ENCODE results near the gene KCNG1. TPM values are rescaled to one million over a fixed set of nuclear protein-coding genes. Genes with fewer than 3 reads are reported as not detected.

The KCNG1 gene
- total and polyA plus RNA-seq, 4 donors: 0.10 to 0.39 TPM; not detected in 2

DNA sequence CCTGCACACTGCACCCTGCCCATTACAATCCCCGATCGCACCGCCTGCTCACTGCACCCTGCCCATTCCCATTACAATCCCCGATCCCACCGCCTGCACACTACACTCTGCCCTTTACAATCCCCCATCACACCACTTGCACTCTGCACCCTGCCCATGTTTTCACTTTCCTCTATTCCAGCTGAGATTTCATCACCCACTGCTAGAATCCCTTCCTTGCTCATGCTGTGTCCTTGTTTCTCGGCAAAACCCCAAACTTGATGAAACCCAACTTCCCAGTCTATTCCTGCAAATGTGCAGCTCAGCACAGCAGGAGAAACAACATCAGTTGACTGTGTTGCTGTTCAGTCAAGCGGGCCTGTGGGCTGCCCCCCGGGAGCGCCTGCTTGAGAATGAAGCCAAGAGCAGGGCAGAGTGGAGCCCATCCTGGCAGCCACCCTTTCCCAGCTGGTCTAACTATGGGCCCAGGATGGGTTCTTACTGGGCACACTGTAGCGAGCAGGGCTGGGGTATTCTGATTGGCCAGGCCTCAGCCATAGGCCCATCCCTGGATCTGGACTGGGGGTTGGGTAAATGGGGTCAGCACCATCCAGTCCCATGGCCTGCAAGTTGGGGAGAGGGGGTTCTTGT lies 47.1 kb downstream of the KCNG1 start:
- intact Hi-C loops (cut with DNase I): no loop called here
- H3K36me3 ChIP-seq (ENCODE audit: control insufficient read depth in 1 of 2, insufficient read depth in 2 of 2, low read length in 1 of 2): no peaks in the 10 kb centered on the region
- ATAC-seq (ENCODE audit: low FRiP score) (no peak), DNase-seq (peak in 1 of 2 donors; percentile 35)
- 81 to 84% methylated on average over 10 of the region's 10 CpGs for WGBS, 2 donors
- no peaks in the 10 kb centered on the region for H3K27me3 ChIP-seq (ENCODE audit: control insufficient read depth in 1 of 2, insufficient read depth in 2 of 2, low read length in 1 of 2)
- H3K9me3 ChIP-seq (ENCODE audit: control insufficient read depth, low read length): peaks cover 2% of the 10 kb centered on the region
- H3K4me3 ChIP-seq (ENCODE audit: low read length in 2 of 2): no peak overlapping the region
- H3K27ac ChIP-seq (ENCODE audit: low read depth in 1 of 2, low read length in 2 of 2): no peak overlapping the region
- H3K4me1 ChIP-seq (ENCODE audit: control insufficient read depth in 1 of 2, insufficient read depth in 2 of 2, low read length in 2 of 2): no peaks in the 10 kb centered on the region

DNA sequence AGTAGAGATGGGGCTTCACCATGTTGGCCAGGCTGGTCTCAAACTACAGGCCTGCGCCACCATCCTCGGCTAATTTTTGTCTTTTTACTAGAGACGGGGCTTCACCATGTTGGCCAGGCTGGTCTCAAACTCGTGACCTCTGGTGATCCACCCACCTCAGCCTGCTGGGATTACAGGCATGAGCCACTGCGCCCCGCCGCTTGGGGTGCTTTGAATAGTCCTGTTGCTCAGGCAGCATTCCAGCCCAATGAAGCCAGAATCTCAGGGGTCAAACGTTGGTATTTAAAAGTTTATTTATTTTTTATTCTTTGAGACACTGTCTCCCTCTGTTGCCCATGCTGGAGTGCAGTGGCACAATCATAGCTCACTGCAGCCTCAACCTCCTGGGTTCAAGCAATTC lies 53.0 kb downstream of the KCNG1 start:
- H3K4me1 ChIP-seq (ENCODE audit: control insufficient read depth in 1 of 2, insufficient read depth in 2 of 2, low read length in 2 of 2): no peaks in the 10 kb centered on the region
- H3K36me3 ChIP-seq (ENCODE audit: control insufficient read depth in 1 of 2, insufficient read depth in 2 of 2, low read length in 1 of 2): no peaks in the 10 kb centered on the region
- H3K9me3 ChIP-seq (ENCODE audit: control insufficient read depth, low read length): peaks cover 2% of the 10 kb centered on the region
- H3K27ac ChIP-seq (ENCODE audit: low read depth in 1 of 2, low read length in 2 of 2): no peak overlapping the region
- H3K4me3 ChIP-seq (ENCODE audit: low read length in 2 of 2): no peak overlapping the region
- ATAC-seq (ENCODE audit: low FRiP score) (no peak), DNase-seq (no peak)
- intact Hi-C loops (cut with DNase I): no loop called here
- H3K27me3 ChIP-seq (ENCODE audit: control insufficient read depth in 1 of 2, insufficient read depth in 2 of 2, low read length in 1 of 2): no peaks in the 10 kb centered on the region
- 55 to 58% methylated on average over 8 of the region's 8 CpGs for WGBS, 2 donors

DNA sequence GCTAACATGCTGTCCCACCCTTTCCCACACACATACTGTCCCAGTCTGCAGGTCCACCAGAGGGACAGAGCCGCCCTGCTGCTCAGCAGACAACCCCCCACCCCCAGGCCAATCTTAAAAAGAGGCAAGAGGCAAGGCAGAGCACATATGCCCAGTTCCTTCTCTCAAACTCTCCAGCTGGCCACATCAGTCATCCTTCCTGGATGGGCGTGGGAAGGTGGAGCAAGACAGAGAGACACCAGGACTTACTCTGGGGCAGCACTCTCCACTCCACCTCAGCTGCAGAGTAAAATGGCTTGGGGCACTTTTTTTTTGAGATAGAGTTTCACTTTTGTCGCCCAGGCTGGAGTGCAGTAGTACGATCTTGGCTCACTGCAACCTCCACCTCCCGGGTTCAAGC lies 53.5 kb downstream of the KCNG1 start:
- no peak for DNase-seq
- Histone ChIP-seq H3K36me3 (ENCODE audit: control insufficient read depth in 1 of 2, insufficient read depth in 2 of 2, low read length in 1 of 2) (no peaks in the 10 kb centered on the region), H3K4me3 (ENCODE audit: low read length in 2 of 2) (no peak overlapping the region), H3K27ac (ENCODE audit: low read depth in 1 of 2, low read length in 2 of 2) (no peak overlapping the region), H3K4me1 (ENCODE audit: control insufficient read depth in 1 of 2, insufficient read depth in 2 of 2, low read length in 2 of 2) (no peaks in the 10 kb centered on the region), H3K9me3 (ENCODE audit: control insufficient read depth, low read length) (peaks cover 2% of the 10 kb centered on the region), H3K27me3 (ENCODE audit: control insufficient read depth in 1 of 2, insufficient read depth in 2 of 2, low read length in 1 of 2) (no peaks in the 10 kb centered on the region)
- no peak for ATAC-seq (ENCODE audit: low FRiP score)
- intact Hi-C loops (cut with DNase I): no loop called here
- 81 to 86% methylated on average over 5 of the region's 5 CpGs for WGBS, 2 donors

DNA sequence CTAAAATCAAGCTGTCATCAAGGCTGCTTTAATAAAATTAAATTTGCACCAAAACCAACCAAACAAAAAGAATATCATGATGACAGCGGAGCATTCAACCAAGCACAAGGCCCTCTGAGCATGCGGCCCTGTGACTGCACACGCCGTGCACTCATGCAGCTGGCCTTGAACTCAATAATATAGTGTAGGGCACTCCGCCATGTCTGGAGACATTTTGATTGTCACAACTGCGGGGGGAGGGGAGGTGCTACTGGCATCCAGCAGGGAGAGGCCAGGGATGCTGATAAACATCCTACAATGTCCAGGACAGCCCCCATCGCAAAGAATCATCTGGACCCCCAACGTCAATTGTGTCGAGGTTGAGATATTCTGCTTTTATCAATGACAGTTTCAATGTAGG lies 54.6 kb downstream of the KCNG1 start:
- no peak for ATAC-seq (ENCODE audit: low FRiP score)
- H3K9me3 ChIP-seq (ENCODE audit: control insufficient read depth, low read length): no peaks in the 10 kb centered on the region
- H3K4me3 ChIP-seq (ENCODE audit: low read length in 2 of 2): no peak overlapping the region
- no peaks in the 10 kb centered on the region for H3K36me3 ChIP-seq (ENCODE audit: control insufficient read depth in 1 of 2, insufficient read depth in 2 of 2, low read length in 1 of 2)
- no peaks in the 10 kb centered on the region for H3K4me1 ChIP-seq (ENCODE audit: control insufficient read depth in 1 of 2, insufficient read depth in 2 of 2, low read length in 2 of 2)
- 63 to 71% methylated on average over 9 of the region's 9 CpGs for whole genome bisulfite sequencing, 2 donors
- no peak overlapping the region for H3K27ac ChIP-seq (ENCODE audit: low read depth in 1 of 2, low read length in 2 of 2)
- no peaks in the 10 kb centered on the region for H3K27me3 ChIP-seq (ENCODE audit: control insufficient read depth in 1 of 2, insufficient read depth in 2 of 2, low read length in 1 of 2)
- intact Hi-C loops (cut with DNase I): no loop called here
- DNase-seq: no peak

DNA sequence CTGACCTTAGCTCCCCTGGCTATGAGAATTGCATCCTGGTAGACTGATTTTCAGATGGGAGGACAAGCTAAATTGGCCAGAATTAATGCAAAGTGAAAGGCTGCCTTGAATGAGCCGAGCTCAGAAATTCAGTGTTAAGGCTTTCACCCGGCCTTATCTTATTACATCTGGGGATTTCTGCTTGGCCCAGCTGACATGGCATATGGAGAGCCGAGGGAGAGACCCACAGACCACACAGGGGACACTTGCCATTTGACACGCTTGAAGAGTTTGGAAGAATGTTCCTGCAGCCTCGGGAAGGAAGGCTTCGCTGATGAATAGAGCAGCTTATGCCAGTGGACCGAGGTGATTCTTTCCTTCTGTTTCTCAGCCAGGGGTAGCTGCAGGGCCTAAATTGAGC lies 55.3 kb downstream of the KCNG1 start:
- Histone ChIP-seq H3K27me3 (ENCODE audit: control insufficient read depth in 1 of 2, insufficient read depth in 2 of 2, low read length in 1 of 2) (no peaks in the 10 kb centered on the region), H3K36me3 (ENCODE audit: control insufficient read depth in 1 of 2, insufficient read depth in 2 of 2, low read length in 1 of 2) (no peaks in the 10 kb centered on the region), H3K4me1 (ENCODE audit: control insufficient read depth in 1 of 2, insufficient read depth in 2 of 2, low read length in 2 of 2) (no peaks in the 10 kb centered on the region), H3K4me3 (ENCODE audit: low read length in 2 of 2) (no peak overlapping the region), H3K9me3 (ENCODE audit: control insufficient read depth, low read length) (no peaks in the 10 kb centered on the region), H3K27ac (ENCODE audit: low read depth in 1 of 2, low read length in 2 of 2) (no peak overlapping the region)
- intact Hi-C loops (cut with DNase I): no loop called here
- ATAC-seq (ENCODE audit: low FRiP score) (no peak), DNase-seq (no peak)
- WGBS, 2 donors: 17 to 18% methylated on average over 7 of the region's 7 CpGs

DNA sequence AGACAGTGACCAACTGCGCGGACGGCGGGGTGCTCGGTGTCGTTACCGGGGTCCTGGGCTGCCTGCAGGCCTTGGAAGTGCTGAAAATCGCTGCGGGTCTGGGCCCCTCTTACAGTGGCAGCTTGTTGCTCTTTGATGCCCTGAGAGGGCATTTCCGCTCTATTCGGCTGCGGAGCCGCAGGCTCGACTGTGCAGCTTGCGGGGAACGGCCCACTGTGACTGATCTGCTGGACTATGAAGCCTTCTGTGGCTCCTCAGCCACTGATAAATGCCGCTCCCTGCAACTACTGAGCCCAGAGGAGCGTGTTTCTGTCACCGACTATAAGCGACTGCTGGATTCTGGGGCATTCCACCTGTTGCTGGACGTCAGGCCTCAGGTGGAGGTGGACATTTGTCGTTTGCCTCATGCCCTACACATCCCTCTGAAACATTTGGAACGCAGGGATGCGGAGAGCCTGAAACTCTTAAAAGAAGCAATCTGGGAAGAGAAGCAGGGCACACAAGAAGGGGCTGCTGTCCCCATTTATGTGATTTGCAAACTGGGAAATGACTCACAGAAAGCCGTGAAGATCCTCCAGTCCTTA lies 63.3 kb downstream of the KCNG1 start:
- Histone ChIP-seq H3K4me1 (ENCODE audit: control insufficient read depth in 1 of 2, insufficient read depth in 2 of 2, low read length in 2 of 2) (no peaks in the 10 kb centered on the region), H3K27me3 (ENCODE audit: control insufficient read depth in 1 of 2, insufficient read depth in 2 of 2, low read length in 1 of 2) (no peaks in the 10 kb centered on the region)
- no peak for ATAC-seq (ENCODE audit: low FRiP score)

GRCh38 chr20:50958615-50959542 lies 64.0 kb downstream of the KCNG1 start, which contains the start of gene MOCS3:
Gene MOCS3 (plus strand): TSS chr20:50958818. CDS start chr20:50958843, 25 bp downstream.
- Histone ChIP-seq H3K4me3 (ENCODE audit: low read length in 2 of 2) (peak within 1 kb of the TSS; percentile 86 to 88), H3K27me3 (ENCODE audit: control insufficient read depth in 1 of 2, insufficient read depth in 2 of 2, low read length in 1 of 2) (no peaks in the 10 kb centered on the region), H3K4me1 (ENCODE audit: control insufficient read depth in 1 of 2, insufficient read depth in 2 of 2, low read length in 2 of 2) (no peaks in the 10 kb centered on the region), H3K9me3 (ENCODE audit: control insufficient read depth, low read length) (no peaks in the 10 kb centered on the region), H3K36me3 (ENCODE audit: control insufficient read depth in 1 of 2, insufficient read depth in 2 of 2, low read length in 1 of 2) (no peaks in the 10 kb centered on the region), H3K27ac (ENCODE audit: low read depth in 1 of 2, low read length in 2 of 2) (peak within 1 kb of the TSS; percentile 43 to 87)
- peak; percentile 92 for ATAC-seq (ENCODE audit: low FRiP score)
- WGBS, 2 donors: 1% methylated on average over 62 to 67 of the region's 67 CpGs
- peak; percentile 88 to 90 for DNase-seq
- intact Hi-C loops (cut with DNase I): loop anchor here in 1 of 2 donors (1.0 kb wide), 1 partner anchor 28 kb away; the partner anchor contains the start of gene ADNP

More for the DNA sequence above, 63.3 kb downstream of the KCNG1 start:
- intact Hi-C loops (cut with DNase I): no loop called here
- H3K36me3 ChIP-seq (ENCODE audit: control insufficient read depth in 1 of 2, insufficient read depth in 2 of 2, low read length in 1 of 2): no peaks in the 10 kb centered on the region
- DNase-seq: no peak
- 59 to 67% methylated on average over 21 to 25 of the region's 25 CpGs for WGBS, 2 donors
- H3K9me3 ChIP-seq (ENCODE audit: control insufficient read depth, low read length): no peaks in the 10 kb centered on the region
- peak overlapping the region in 1 of 2 donors; percentile 86 for H3K4me3 ChIP-seq (ENCODE audit: low read length in 2 of 2)
- no peak overlapping the region for H3K27ac ChIP-seq (ENCODE audit: low read depth in 1 of 2, low read length in 2 of 2)

DNA sequence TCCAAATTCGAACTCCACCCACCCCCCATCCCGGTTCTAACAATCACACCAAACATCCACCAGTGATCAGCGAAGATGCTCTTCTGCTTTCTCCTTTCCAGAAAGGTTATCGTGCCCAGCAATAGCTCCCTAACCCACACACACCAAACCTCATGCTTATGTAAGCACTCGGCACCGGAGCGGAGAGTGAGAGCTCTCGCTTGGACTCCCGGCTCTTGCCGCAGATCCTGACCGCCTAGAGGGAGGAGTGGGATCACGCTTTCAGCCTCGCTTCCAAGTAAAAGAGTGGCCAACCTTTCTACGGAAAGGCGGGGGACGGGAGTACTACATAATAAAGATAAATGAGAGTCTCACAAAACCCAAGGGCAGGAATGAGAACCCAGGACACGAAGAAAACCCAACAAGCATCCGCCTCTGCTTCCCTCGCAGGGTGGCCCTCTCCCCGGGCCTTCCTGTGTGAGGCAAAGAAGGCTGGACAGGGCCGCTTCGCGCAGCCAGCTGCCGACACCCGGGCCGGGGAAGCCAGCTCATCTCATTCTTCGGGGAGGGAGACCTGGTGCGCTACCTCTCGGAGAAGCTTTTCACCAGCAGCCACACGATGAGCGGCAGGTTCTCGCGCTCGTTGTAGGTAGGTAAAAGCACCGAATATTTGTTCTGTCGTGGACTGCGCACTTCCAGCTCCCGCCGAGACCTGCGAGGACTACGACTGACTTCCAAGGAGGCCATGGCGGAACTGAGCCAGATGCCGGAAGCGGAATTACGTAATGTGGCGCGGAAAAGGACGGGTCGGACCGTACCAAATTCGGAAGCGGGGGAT lies 64.9 kb downstream of the KCNG1 start, which contains the start of gene DPM1:
DPM1 (minus strand) TSS at position 735 of the 817 bp plus-strand sequence; CDS start at position 726, 9 bp downstream.
- intact Hi-C loops (cut with DNase I): loop anchor here in 1 of 2 donors (1.0 kb wide), 1 partner anchor 27 kb away; the partner anchor contains the start of gene ADNP
- Histone ChIP-seq H3K27ac (ENCODE audit: low read depth in 1 of 2, low read length in 2 of 2) (peak within 1 kb of the TSS; percentile 43 to 87), H3K4me3 (ENCODE audit: low read length in 2 of 2) (peak within 1 kb of the TSS; percentile 86 to 88), H3K9me3 (ENCODE audit: control insufficient read depth, low read length) (no peaks in the 10 kb centered on the region), H3K27me3 (ENCODE audit: control insufficient read depth in 1 of 2, insufficient read depth in 2 of 2, low read length in 1 of 2) (no peaks in the 10 kb centered on the region), H3K4me1 (ENCODE audit: control insufficient read depth in 1 of 2, insufficient read depth in 2 of 2, low read length in 2 of 2) (no peaks in the 10 kb centered on the region), H3K36me3 (ENCODE audit: control insufficient read depth in 1 of 2, insufficient read depth in 2 of 2, low read length in 1 of 2) (no peaks in the 10 kb centered on the region)
- DNase-seq (peak; percentile 93 to 94), ATAC-seq (ENCODE audit: low FRiP score) (peak; percentile 95)
- 0% methylated on average over 52 of the region's 52 CpGs for WGBS, 2 donors
